PC-3 (cell line): ENCODE data around the gene NFU1.

ENCODE experiments used
- CTCF ChIP-seq: fragments of 300-600 bp; sonication (generic); conservative IDR thresholded peaks from 2 replicates; pipeline ENCODE4 v1.5.1; 2017; ENCODE audit warnings: antibody characterized with exemption, low read depth, mild to moderate bottlenecking, low read length
- EZH2 ChIP-seq: fragments of 300-600 bp; sonication (generic); IDR thresholded peaks from one replicate; pipeline ENCODE4 v1.6.1; 2017; ENCODE audit warnings: antibody characterized with exemption, mild to moderate bottlenecking, low read length; ENCODE audit not compliant: unreplicated experiment
- EZH2phosphoT487 ChIP-seq: fragments of 300-600 bp; sonication (generic); IDR thresholded peaks from 2 replicates; pipeline ENCODE4 v1.6.1; 2018; ENCODE audit warnings: mild to moderate bottlenecking, antibody characterized with exemption, low read length, borderline replicate concordance

GRCh38 chr2:69471793-69472192 lies 34.6 kb upstream of the NFU1 start:
- TF ChIP-seq CTCF (no peak), EZH2 (no peak), EZH2phosphoT487 (no peak)
